ENCODE results near the gene SYDE2.

Gene SYDE2

GRCh38 chr1:85174503-85174902, 26.3 kb downstream of the SYDE2 start:
- DNase-seq (ENCODE audit: low read depth, low spot score) = no peak
- no peak overlapping the region for H3K4me3 ChIP-seq (ENCODE audit: low read depth, low read length)
- in situ Hi-C loops (cut with HindIII; ENCODE audit: low sequenced_read_pairs) = no loop called here
- no peak for TF ChIP-seq CTCF (IDR thresholded peaks at IDR 0.05; ENCODE audit: low read depth, low read length)

GRCh38 chr1:85172684-85173337, 28.0 kb downstream of the SYDE2 start:
- in situ Hi-C loops (cut with HindIII; ENCODE audit: low sequenced_read_pairs) = no loop called here
- DNase-seq (ENCODE audit: low read depth, low spot score) = no peak
- H3K4me3 ChIP-seq (ENCODE audit: low read depth, low read length) = no peak overlapping the region
- TF ChIP-seq CTCF (IDR thresholded peaks at IDR 0.05; ENCODE audit: low read depth, low read length) = no peak

GRCh38 chr1:85171721-85172120, 29.1 kb downstream of the SYDE2 start:
- TF ChIP-seq CTCF (IDR thresholded peaks at IDR 0.05; ENCODE audit: low read depth, low read length) = no peak
- DNase-seq (ENCODE audit: low read depth, low spot score) = no peak
- no peak overlapping the region for H3K4me3 ChIP-seq (ENCODE audit: low read depth, low read length)
- in situ Hi-C loops (cut with HindIII; ENCODE audit: low sequenced_read_pairs) = no loop called here

GRCh38 chr1:85168884-85169283, 31.9 kb downstream of the SYDE2 start:
- in situ Hi-C loops (cut with HindIII; ENCODE audit: low sequenced_read_pairs) = no loop called here
- no peak overlapping the region for H3K4me3 ChIP-seq (ENCODE audit: low read depth, low read length)
- TF ChIP-seq CTCF (IDR thresholded peaks at IDR 0.05; ENCODE audit: low read depth, low read length) = no peak
- DNase-seq (ENCODE audit: low read depth, low spot score) = no peak

GRCh38 chr1:85166351-85166750, 34.5 kb downstream of the SYDE2 start:
- H3K4me3 ChIP-seq (ENCODE audit: low read depth, low read length) = no peak overlapping the region
- no peak for DNase-seq (ENCODE audit: low read depth, low spot score)
- no peak for TF ChIP-seq CTCF (IDR thresholded peaks at IDR 0.05; ENCODE audit: low read depth, low read length)
- in situ Hi-C loops (cut with HindIII; ENCODE audit: low sequenced_read_pairs) = no loop called here

- H3K4me3 ChIP-seq (ENCODE audit: low read depth, low read length) = no peak overlapping the region
Observed at GRCh38 chr1:85158910-85159309, 41.9 kb downstream of the SYDE2 start.

More at GRCh38 chr1:85158910-85159309, 41.9 kb downstream of the SYDE2 start:
- in situ Hi-C loops (cut with HindIII; ENCODE audit: low sequenced_read_pairs) = no loop called here
- DNase-seq (ENCODE audit: low read depth, low spot score) = no peak
- no peak for TF ChIP-seq CTCF (IDR thresholded peaks at IDR 0.05; ENCODE audit: low read depth, low read length)

Measured in astrocyte of the spinal cord (primary cell).